Measurements from ENCODE around the gene C22orf31.

The C22orf31 gene

DNA sequence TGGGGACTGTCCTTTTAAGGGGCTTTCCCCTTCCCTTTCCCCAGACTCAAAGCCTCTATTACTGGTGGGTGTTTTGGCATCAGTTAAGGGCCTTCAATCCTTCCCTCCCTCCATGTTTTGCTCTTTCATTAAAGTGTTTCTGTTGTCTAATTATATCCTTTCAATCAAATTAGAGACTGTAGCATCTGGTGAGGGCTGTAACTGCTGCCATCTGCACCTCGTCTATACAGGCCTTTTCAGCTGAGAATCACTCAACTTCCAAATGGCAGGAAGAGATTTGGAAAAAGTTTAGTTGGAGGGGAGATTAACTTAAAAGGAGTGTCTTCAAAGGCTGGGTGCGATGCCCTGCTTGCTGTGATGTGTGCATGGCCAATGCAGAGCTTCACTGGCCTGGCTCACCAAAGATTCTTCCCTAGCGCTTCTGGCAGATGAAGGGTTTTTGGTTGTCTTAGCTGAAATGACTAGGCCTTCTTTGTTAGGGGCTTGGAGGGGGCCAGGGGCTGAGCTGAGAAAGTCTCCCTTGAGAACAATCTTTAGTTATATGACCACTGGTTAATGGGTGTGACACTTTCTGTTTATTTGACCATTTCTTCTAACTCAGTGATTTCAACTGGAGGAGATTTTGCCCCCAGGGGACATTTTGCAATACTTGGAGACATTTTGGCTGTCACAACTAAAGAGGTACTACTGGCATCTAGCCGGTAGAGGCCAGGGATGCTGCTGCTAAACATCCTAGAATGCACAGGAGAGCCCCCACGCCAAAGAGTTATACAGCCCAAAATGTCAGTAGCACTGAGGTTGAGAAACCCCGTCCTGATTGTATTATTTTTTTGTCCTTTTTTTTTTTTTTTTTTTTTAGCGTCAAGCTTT is 18.7 kb upstream of the C22orf31 start (continued):
- TF ChIP-seq ZNF629 (tag by site-specific recombination; IDR thresholded peaks at IDR 0.05) = peak; percentile 49
- peak; percentile 86 for TF ChIP-seq OSR2 (tag by site-specific recombination; IDR thresholded peaks at IDR 0.05)
- TF ChIP-seq, protein P1, sequence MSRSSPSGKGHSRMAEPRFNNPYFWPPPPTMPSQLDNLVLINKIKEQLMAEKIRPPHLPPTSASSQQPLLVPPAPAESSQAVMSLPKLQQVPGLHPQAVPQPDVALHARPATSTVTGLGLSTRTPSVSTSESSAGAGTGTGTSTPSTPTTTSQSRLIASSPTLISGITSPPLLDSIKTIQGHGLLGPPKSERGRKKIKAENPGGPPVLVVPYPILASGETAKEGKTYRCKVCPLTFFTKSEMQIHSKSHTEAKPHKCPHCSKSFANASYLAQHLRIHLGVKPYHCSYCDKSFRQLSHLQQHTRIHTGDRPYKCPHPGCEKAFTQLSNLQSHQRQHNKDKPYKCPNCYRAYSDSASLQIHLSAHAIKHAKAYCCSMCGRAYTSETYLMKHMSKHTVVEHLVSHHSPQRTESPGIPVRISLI (tag by site-specific recombination; IDR thresholded peaks at IDR 0.05) = peak; percentile 72; the same call in 1 of the 2 replicates
- peak; percentile 76; the same call in 1 of the 2 replicates for TF ChIP-seq ZNF561 (tag by site-specific recombination; IDR thresholded peaks at IDR 0.05; ENCODE audit: borderline replicate concordance)
- peak; percentile 34; the same call in 1 of the 2 replicates for TF ChIP-seq ZNF366 (tag by site-specific recombination; conservative IDR thresholded peaks at IDR 0.05)
- TF ChIP-seq TRIM28 (IDR thresholded peaks at IDR 0.05; ENCODE audit: borderline replicate concordance, low read length) = peak; percentile 79
- TF ChIP-seq, protein P2, sequence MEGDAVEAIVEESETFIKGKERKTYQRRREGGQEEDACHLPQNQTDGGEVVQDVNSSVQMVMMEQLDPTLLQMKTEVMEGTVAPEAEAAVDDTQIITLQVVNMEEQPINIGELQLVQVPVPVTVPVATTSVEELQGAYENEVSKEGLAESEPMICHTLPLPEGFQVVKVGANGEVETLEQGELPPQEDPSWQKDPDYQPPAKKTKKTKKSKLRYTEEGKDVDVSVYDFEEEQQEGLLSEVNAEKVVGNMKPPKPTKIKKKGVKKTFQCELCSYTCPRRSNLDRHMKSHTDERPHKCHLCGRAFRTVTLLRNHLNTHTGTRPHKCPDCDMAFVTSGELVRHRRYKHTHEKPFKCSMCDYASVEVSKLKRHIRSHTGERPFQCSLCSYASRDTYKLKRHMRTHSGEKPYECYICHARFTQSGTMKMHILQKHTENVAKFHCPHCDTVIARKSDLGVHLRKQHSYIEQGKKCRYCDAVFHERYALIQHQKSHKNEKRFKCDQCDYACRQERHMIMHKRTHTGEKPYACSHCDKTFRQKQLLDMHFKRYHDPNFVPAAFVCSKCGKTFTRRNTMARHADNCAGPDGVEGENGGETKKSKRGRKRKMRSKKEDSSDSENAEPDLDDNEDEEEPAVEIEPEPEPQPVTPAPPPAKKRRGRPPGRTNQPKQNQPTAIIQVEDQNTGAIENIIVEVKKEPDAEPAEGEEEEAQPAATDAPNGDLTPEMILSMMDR (tag by site-specific recombination; IDR thresholded peaks at IDR 0.05) = peak; percentile 51
- peak; percentile 70 for TF ChIP-seq KLF10 (tag by site-specific recombination; IDR thresholded peaks at IDR 0.05)
- TF ChIP-seq, protein P3, sequence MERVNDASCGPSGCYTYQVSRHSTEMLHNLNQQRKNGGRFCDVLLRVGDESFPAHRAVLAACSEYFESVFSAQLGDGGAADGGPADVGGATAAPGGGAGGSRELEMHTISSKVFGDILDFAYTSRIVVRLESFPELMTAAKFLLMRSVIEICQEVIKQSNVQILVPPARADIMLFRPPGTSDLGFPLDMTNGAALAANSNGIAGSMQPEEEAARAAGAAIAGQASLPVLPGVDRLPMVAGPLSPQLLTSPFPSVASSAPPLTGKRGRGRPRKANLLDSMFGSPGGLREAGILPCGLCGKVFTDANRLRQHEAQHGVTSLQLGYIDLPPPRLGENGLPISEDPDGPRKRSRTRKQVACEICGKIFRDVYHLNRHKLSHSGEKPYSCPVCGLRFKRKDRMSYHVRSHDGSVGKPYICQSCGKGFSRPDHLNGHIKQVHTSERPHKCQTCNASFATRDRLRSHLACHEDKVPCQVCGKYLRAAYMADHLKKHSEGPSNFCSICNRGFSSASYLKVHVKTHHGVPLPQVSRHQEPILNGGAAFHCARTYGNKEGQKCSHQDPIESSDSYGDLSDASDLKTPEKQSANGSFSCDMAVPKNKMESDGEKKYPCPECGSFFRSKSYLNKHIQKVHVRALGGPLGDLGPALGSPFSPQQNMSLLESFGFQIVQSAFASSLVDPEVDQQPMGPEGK (tag by site-specific recombination; IDR thresholded peaks at IDR 0.05) = peak; percentile 69
- peak; percentile 87 for TF ChIP-seq FEZF1 (tag by site-specific recombination; IDR thresholded peaks at IDR 0.05)
- no peak for TF ChIP-seq ZFP3 (tag by site-specific recombination; IDR thresholded peaks at IDR 0.05; ENCODE audit: low read depth)
- TF ChIP-seq ZNF341 (tag by site-specific recombination; IDR thresholded peaks at IDR 0.05; ENCODE audit: low read depth) = peak; percentile 58
- TF ChIP-seq, protein P4, sequence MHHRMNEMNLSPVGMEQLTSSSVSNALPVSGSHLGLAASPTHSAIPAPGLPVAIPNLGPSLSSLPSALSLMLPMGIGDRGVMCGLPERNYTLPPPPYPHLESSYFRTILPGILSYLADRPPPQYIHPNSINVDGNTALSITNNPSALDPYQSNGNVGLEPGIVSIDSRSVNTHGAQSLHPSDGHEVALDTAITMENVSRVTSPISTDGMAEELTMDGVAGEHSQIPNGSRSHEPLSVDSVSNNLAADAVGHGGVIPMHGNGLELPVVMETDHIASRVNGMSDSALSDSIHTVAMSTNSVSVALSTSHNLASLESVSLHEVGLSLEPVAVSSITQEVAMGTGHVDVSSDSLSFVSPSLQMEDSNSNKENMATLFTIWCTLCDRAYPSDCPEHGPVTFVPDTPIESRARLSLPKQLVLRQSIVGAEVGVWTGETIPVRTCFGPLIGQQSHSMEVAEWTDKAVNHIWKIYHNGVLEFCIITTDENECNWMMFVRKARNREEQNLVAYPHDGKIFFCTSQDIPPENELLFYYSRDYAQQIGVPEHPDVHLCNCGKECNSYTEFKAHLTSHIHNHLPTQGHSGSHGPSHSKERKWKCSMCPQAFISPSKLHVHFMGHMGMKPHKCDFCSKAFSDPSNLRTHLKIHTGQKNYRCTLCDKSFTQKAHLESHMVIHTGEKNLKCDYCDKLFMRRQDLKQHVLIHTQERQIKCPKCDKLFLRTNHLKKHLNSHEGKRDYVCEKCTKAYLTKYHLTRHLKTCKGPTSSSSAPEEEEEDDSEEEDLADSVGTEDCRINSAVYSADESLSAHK (tag by site-specific recombination; IDR thresholded peaks at IDR 0.05) = peak; percentile 50; the same call in 1 of the 2 replicates
- TF ChIP-seq, protein P5, sequence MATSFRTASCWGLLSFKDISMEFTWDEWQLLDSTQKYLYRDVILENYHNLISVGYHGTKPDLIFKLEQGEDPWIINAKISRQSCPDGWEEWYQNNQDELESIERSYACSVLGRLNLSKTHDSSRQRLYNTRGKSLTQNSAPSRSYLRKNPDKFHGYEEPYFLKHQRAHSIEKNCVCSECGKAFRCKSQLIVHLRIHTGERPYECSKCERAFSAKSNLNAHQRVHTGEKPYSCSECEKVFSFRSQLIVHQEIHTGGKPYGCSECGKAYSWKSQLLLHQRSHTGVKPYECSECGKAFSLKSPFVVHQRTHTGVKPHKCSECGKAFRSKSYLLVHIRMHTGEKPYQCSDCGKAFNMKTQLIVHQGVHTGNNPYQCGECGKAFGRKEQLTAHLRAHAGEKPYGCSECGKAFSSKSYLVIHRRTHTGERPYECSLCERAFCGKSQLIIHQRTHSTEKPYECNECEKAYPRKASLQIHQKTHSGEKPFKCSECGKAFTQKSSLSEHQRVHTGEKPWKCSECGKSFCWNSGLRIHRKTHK (tag by site-specific recombination; IDR thresholded peaks at IDR 0.05) = no peak
- TF ChIP-seq ZNF585B (tag by site-specific recombination; IDR thresholded peaks at IDR 0.05) = no peak
- TF ChIP-seq KLF16 (tag by site-specific recombination; IDR thresholded peaks at IDR 0.05) = peak; percentile 47; the same call in 1 of the 2 replicates
- no peak for TF ChIP-seq ZNF549 (tag by site-specific recombination; IDR thresholded peaks at IDR 0.05)
- TF ChIP-seq, protein P6, sequence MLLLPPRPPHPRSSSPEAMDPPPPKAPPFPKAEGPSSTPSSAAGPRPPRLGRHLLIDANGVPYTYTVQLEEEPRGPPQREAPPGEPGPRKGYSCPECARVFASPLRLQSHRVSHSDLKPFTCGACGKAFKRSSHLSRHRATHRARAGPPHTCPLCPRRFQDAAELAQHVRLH (tag by site-specific recombination; IDR thresholded peaks at IDR 0.05) = peak; percentile 54; the same call in 1 of the 2 replicates
- peak; percentile 51 for TF ChIP-seq ZXDB (tag by site-specific recombination; IDR thresholded peaks at IDR 0.05)
- TF ChIP-seq GLIS1 (tag by site-specific recombination; IDR thresholded peaks at IDR 0.05) = peak; percentile 67
- TF ChIP-seq GFI1B (tag by site-specific recombination; IDR thresholded peaks at IDR 0.05) = 0 out of 2 replicates have a peak, but pooled peaks have one; percentile 19
- TF ChIP-seq, protein P7, sequence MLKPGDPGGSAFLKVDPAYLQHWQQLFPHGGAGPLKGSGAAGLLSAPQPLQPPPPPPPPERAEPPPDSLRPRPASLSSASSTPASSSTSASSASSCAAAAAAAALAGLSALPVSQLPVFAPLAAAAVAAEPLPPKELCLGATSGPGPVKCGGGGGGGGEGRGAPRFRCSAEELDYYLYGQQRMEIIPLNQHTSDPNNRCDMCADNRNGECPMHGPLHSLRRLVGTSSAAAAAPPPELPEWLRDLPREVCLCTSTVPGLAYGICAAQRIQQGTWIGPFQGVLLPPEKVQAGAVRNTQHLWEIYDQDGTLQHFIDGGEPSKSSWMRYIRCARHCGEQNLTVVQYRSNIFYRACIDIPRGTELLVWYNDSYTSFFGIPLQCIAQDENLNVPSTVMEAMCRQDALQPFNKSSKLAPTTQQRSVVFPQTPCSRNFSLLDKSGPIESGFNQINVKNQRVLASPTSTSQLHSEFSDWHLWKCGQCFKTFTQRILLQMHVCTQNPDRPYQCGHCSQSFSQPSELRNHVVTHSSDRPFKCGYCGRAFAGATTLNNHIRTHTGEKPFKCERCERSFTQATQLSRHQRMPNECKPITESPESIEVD (tag by site-specific recombination; IDR thresholded peaks at IDR 0.05) = peak; percentile 69
- no peak for TF ChIP-seq RBAK (tag by site-specific recombination; IDR thresholded peaks at IDR 0.05)
- peak; percentile 55; the same call in 1 of the 2 replicates for TF ChIP-seq KLF1 (tag by site-specific recombination; IDR thresholded peaks at IDR 0.05)
- TF ChIP-seq, protein P8, sequence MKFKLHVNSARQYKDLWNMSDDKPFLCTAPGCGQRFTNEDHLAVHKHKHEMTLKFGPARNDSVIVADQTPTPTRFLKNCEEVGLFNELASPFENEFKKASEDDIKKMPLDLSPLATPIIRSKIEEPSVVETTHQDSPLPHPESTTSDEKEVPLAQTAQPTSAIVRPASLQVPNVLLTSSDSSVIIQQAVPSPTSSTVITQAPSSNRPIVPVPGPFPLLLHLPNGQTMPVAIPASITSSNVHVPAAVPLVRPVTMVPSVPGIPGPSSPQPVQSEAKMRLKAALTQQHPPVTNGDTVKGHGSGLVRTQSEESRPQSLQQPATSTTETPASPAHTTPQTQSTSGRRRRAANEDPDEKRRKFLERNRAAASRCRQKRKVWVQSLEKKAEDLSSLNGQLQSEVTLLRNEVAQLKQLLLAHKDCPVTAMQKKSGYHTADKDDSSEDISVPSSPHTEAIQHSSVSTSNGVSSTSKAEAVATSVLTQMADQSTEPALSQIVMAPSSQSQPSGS (tag by site-specific recombination; IDR thresholded peaks at IDR 0.05; ENCODE audit: low read depth) = no peak
- no peak for TF ChIP-seq SETDB1 (IDR thresholded peaks at IDR 0.05; ENCODE audit: insufficient read length, low read length)
